Measurements from ENCODE around the gene NKX1-2. TPM values are rescaled to one million over a fixed set of nuclear protein-coding genes. Genes with fewer than 3 reads are reported as not detected.

Gene NKX1-2
- polyA plus RNA-seq, 2 of the 4 experiments (the other 2 are of a cell fraction): 0.08 to 0.16 TPM

DNA sequence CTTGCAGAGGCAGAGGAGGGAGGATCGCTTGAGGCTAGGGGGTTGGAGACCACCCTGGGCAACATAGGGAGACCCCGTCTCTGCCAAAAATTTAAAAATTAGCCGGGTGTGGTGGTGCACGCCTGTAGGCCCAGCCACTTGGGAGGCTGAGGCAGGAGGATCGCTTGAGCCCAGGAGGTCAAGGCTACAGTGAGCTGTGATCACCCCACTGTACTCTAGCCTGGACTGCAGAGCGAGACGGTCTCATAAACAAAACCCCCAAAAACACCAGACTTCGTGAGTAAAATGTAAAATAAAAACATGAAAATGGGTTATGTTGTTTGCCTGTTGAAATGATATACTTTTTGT lies 12.5 kb upstream of the NKX1-2 start:
- Histone ChIP-seq H3K4me3 (peak overlapping the region; percentile 66), H3K27ac (peak overlapping the region; percentile 95 to 96), H3K4me1 (peaks cover 12% of the 10 kb centered on the region; the same call in 1 of the 3 replicates), H3K9me3 (no peaks in the 10 kb centered on the region), H3K4me2 (peak overlapping the region; percentile 72)
- no peak for FAIRE-seq
- ChIA-PET POLR2A (interaction anchor here (0.8 to 1.6 kb wide), 6 partner anchors 8 to 340 kb away, joined by 3 to 7 read pairs (median 4); partner anchors contain the start of gene ABRAXAS2), CTCF (no interaction called here)
- no peak for DNase-seq (ENCODE audit: low read depth in 1 of 2, low spot score in 1 of 2)
- no peak for TF ChIP-seq HOXB13 (CRISPR knock-in tag; IDR thresholded peaks at IDR 0.05; ENCODE audit: low read depth)
- no peak for TF ChIP-seq JUN (IDR thresholded peaks at IDR 0.05)
- TF ChIP-seq CHD2 (IDR thresholded peaks at IDR 0.05; ENCODE audit: low read length, partially characterized antibody): no peak
- no peak for TF ChIP-seq MYC (IDR thresholded peaks at IDR 0.05; ENCODE audit: borderline replicate concordance, low read length)
- TF ChIP-seq, protein P1, sequence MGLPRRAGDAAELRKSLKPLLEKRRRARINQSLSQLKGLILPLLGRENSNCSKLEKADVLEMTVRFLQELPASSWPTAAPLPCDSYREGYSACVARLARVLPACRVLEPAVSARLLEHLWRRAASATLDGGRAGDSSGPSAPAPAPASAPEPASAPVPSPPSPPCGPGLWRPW (IDR thresholded peaks at IDR 0.05): no peak
- no peak for TF ChIP-seq TFCP2L1 (CRISPR knock-in tag; IDR thresholded peaks at IDR 0.05)
- TF ChIP-seq SREBF2 (IDR thresholded peaks at IDR 0.05): no peak
- no peak for TF ChIP-seq FOXS1 (CRISPR knock-in tag; IDR thresholded peaks at IDR 0.05)
- TF ChIP-seq, protein P2, sequence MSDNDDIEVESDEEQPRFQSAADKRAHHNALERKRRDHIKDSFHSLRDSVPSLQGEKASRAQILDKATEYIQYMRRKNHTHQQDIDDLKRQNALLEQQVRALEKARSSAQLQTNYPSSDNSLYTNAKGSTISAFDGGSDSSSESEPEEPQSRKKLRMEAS (IDR thresholded peaks at IDR 0.05): no peak
- TF ChIP-seq, protein P3, sequence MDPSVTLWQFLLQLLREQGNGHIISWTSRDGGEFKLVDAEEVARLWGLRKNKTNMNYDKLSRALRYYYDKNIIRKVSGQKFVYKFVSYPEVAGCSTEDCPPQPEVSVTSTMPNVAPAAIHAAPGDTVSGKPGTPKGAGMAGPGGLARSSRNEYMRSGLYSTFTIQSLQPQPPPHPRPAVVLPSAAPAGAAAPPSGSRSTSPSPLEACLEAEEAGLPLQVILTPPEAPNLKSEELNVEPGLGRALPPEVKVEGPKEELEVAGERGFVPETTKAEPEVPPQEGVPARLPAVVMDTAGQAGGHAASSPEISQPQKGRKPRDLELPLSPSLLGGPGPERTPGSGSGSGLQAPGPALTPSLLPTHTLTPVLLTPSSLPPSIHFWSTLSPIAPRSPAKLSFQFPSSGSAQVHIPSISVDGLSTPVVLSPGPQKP (IDR thresholded peaks at IDR 0.05; ENCODE audit: low read depth, low read length): no peak
- TF ChIP-seq HOXB5 (CRISPR knock-in tag; IDR thresholded peaks at IDR 0.05): no peak
- no peak for TF ChIP-seq ESRRA (IDR thresholded peaks at IDR 0.05; ENCODE audit: borderline replicate concordance, low read length)
- 69% methylated on average over 8 of the region's 8 CpGs for WGBS (ENCODE audit: missing lambda C conversion rate)
- no peak for ATAC-seq

DNA sequence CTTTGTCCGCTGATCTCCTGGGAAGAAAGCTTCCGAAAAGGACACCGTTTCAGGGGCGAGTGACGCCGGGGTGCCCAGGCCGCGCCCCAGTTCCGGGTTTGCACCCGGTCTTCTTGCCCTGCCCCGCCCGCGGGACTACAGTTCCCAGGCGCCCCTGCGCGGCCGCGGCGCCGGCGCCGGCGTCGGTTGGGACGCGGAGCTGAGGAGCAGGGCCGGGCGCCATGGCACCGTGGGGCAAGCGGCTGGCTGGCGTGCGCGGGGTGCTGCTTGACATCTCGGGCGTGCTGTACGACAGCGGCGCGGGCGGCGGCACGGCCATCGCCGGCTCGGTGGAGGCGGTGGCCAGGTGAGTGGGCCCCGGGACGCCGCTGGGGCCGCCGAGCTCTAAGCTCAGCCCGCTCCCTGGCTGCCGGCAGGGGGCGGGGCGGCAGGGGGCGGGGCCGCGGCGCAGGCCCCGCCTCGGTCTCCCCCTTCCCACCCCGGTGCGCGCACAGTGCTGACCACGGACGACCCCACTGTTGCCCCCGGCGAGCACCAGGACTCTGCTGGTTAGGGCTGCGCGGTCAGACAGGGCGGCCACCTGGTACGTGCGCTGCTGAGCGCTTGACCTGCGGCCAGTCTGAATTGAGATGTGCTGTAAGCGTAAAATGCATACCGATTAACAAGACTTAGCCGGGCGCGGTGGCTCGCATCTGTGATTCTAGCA lies 12.0 kb upstream of the NKX1-2 start, which contains the start of gene LHPP:
Gene LHPP, plus strand, starts transcription at position 182 of the 706 bp plus-strand sequence. Its CDS starts 40 bp downstream, at position 222.
- ChIA-PET POLR2A (interaction anchor here (0.8 to 1.6 kb wide), 8 partner anchors 9 to 466 kb away, joined by 3 to 12 read pairs (median 6); partner anchors contain the start of genes ABRAXAS2 and OAT), CTCF (interaction anchor here (0.6 to 2.1 kb wide), 6 partner anchors 31 to 469 kb away, joined by 3 to 6 read pairs (median 4); no protein-coding TSS in a partner anchor)
- Histone ChIP-seq H3K4me1 (peaks cover 10% of the 10 kb centered on the region; the same call in 1 of the 3 replicates), H3K4me3 (peak within 1 kb of the TSS; percentile 66), H3K4me2 (peak within 1 kb of the TSS; percentile 72), H3K27ac (peak within 1 kb of the TSS; percentile 95 to 96), H3K9me3 (no peaks in the 10 kb centered on the region)
- TF ChIP-seq JUN (IDR thresholded peaks at IDR 0.05) (peak; percentile 54 to 67; a peak in 3 of 5 replicates), BHLHE40 (IDR thresholded peaks at IDR 0.05; ENCODE audit: low read depth, low read length) (no peak), KDM5A (IDR thresholded peaks at IDR 0.05) (no peak), POLR2A (IDR thresholded peaks at IDR 0.05; ENCODE audit: low read length) (peak; percentile 89), PHF8 (IDR thresholded peaks at IDR 0.05; ENCODE audit: borderline replicate concordance, low read depth) (peak; percentile 39; the same call in 1 of the 2 replicates), EP300 (IDR thresholded peaks at IDR 0.05) (no peak)
- TF ChIP-seq, protein P4, sequence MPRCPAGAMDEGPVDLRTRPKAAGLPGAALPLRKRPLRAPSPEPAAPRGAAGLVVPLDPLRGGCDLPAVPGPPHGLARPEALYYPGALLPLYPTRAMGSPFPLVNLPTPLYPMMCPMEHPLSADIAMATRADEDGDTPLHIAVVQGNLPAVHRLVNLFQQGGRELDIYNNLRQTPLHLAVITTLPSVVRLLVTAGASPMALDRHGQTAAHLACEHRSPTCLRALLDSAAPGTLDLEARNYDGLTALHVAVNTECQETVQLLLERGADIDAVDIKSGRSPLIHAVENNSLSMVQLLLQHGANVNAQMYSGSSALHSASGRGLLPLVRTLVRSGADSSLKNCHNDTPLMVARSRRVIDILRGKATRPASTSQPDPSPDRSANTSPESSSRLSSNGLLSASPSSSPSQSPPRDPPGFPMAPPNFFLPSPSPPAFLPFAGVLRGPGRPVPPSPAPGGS (IDR thresholded peaks at IDR 0.05): peak; percentile 81; the same call in 2 of the 3 replicates
- peak; percentile 85 to 91 for DNase-seq (ENCODE audit: low read depth in 1 of 2, low spot score in 1 of 2)
- FAIRE-seq: no peak
- WGBS (ENCODE audit: missing lambda C conversion rate): 8% methylated on average over 17 of the region's 81 CpGs
- peak; percentile 98 to 99 for ATAC-seq

DNA sequence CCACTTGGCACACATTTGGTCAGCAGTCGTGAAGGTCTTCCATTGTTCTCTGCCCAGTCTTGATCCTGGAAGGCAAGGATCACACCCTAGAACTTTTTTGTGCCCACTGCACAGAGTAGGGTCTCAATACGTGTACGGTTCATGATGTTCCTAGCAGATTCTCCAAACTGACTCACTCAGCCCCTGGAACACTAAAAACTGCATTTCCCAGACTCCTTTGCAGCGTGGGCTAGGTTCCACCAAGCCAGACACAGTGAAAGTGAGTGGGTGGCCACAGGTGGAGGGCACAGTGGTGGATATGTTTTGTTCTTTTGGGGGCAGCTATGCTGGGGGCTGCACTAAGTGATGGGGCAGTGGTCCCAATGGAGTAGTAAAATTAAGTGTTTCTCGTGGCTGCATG lies 10.3 kb upstream of the NKX1-2 start:
- Histone ChIP-seq H3K4me3 (no peak overlapping the region), H3K9me3 (no peaks in the 10 kb centered on the region), H3K27ac (no peak overlapping the region), H3K4me1 (peaks cover 5% of the 10 kb centered on the region; the same call in 1 of the 3 replicates), H3K4me2 (no peak overlapping the region)
- FAIRE-seq (no peak), ATAC-seq (no peak), DNase-seq (ENCODE audit: low read depth in 1 of 2, low spot score in 1 of 2) (no peak)
- 75% methylated on average over 2 of the region's 5 CpGs for WGBS (ENCODE audit: missing lambda C conversion rate)
- ChIA-PET POLR2A (no interaction called here), CTCF (interaction anchor here (1.1 to 2.1 kb wide), 5 partner anchors 9 to 466 kb away, joined by 3 to 6 read pairs (median 5); no protein-coding TSS in a partner anchor)
- TF ChIP-seq CEBPB (IDR thresholded peaks at IDR 0.05): no peak
- TF ChIP-seq POLR2AphosphoS2 (conservative IDR thresholded peaks at IDR 0.05; ENCODE audit: low read length): no peak
- TF ChIP-seq ZFP36 (IDR thresholded peaks at IDR 0.05; ENCODE audit: borderline replicate concordance, partially characterized antibody): no peak
- TF ChIP-seq CHD4 (IDR thresholded peaks at IDR 0.05; ENCODE audit: borderline replicate concordance): no peak
- no peak for TF ChIP-seq TP53 (CRISPR knock-in tag; IDR thresholded peaks at IDR 0.05)
- TF ChIP-seq FOSL2 (IDR thresholded peaks at IDR 0.05): no peak
- no peak for TF ChIP-seq FOSL2 (CRISPR knock-in tag; IDR thresholded peaks at IDR 0.05)
